Measurements from ENCODE around the gene CRISP1. TPM values are rescaled to one million over a fixed set of nuclear protein-coding genes. Genes with fewer than 3 reads are reported as not detected.

CRISP1 gene
- polyA plus RNA-seq, 1 of the 3 experiments (the other 2 are of a cell fraction), result not detected

GRCh38 chr6:49913636-49914375, 47.5 kb upstream of the CRISP1 start:
- H2AFZ ChIP-seq (ENCODE audit: low read depth), result no peak overlapping the region
- H4K20me1 ChIP-seq (ENCODE audit: insufficient read depth), result no peaks in the 10 kb centered on the region
- TF ChIP-seq FOXM1 (IDR thresholded peaks at IDR 0.05; ENCODE audit: low read depth) (no peak), FOXJ3 (CRISPR knock-in tag; IDR thresholded peaks at IDR 0.05) (no peak), EZH2phosphoT487 (IDR thresholded peaks at IDR 0.05; ENCODE audit: borderline replicate concordance, low read depth) (no peak)
- WGBS (ENCODE audit: low lambda C conversion rate), result 45% methylated on average over 6 of the region's 6 CpGs
- no peaks in the 10 kb centered on the region for H3K9me3 ChIP-seq
- no peak overlapping the region for H3K9ac ChIP-seq
- CTCF ChIA-PET, result no interaction called here
- no peaks in the 10 kb centered on the region for H3K27me3 ChIP-seq (ENCODE audit: insufficient read depth)
- H3K36me3 ChIP-seq (replicated peaks in 1 of 2; ENCODE audit: control insufficient read depth in 1 of 2, insufficient read depth in 2 of 2, low read length in 1 of 2), result no peaks in the 10 kb centered on the region
- H3K4me3 ChIP-seq (ENCODE audit: low read depth in 2 of 2, low read length in 1 of 2), result no peak overlapping the region
- peaks cover 0 to 3% of the 10 kb centered on the region in 2 experiments; a peak in 1 of 4 replicates for H3K4me1 ChIP-seq (ENCODE audit: control insufficient read depth in 1 of 2, insufficient read depth in 2 of 2, low read depth in 1 of 2, low read length in 1 of 2)
- H3K4me2 ChIP-seq, result no peak overlapping the region
- DNase-seq, result no peak
- H3F3A ChIP-seq (replicated peaks; ENCODE audit: insufficient read depth), result no peaks in the 10 kb centered on the region
- H3K9me2 ChIP-seq, result no peaks in the 10 kb centered on the region
- POLR2A ChIA-PET, result no interaction called here
- no peaks in the 10 kb centered on the region for H3K79me2 ChIP-seq (ENCODE audit: insufficient read depth)
- no peak overlapping the region for H3K27ac ChIP-seq (ENCODE audit: low read depth in 2 of 2, low read length in 1 of 2)

GRCh38 chr6:49912196-49912595, 45.9 kb upstream of the CRISP1 start:
- CTCF ChIA-PET, result no interaction called here
- Histone ChIP-seq H3K9ac (no peak overlapping the region), H3K27me3 (ENCODE audit: insufficient read depth) (no peaks in the 10 kb centered on the region), H3F3A (replicated peaks; ENCODE audit: insufficient read depth) (no peaks in the 10 kb centered on the region), H3K79me2 (ENCODE audit: insufficient read depth) (no peaks in the 10 kb centered on the region), H3K9me3 (no peaks in the 10 kb centered on the region), H3K4me3 (ENCODE audit: low read depth in 2 of 2, low read length in 1 of 2) (no peak overlapping the region), H3K9me2 (no peaks in the 10 kb centered on the region), H3K27ac (ENCODE audit: low read depth in 2 of 2, low read length in 1 of 2) (no peak overlapping the region), H3K4me1 (ENCODE audit: control insufficient read depth in 1 of 2, insufficient read depth in 2 of 2, low read depth in 1 of 2, low read length in 1 of 2) (peaks cover 0 to 3% of the 10 kb centered on the region in 2 experiments; a peak in 1 of 4 replicates), H4K20me1 (ENCODE audit: insufficient read depth) (no peaks in the 10 kb centered on the region), H3K4me2 (no peak overlapping the region), H2AFZ (ENCODE audit: low read depth) (no peak overlapping the region), H3K36me3 (replicated peaks in 1 of 2; ENCODE audit: control insufficient read depth in 1 of 2, insufficient read depth in 2 of 2, low read length in 1 of 2) (no peaks in the 10 kb centered on the region)
- 3% methylated on average over 1 of the region's 1 CpG for WGBS (ENCODE audit: low lambda C conversion rate)
- no peak for DNase-seq
- TF ChIP-seq TCF12 (IDR thresholded peaks at IDR 0.05), result no peak
- TF ChIP-seq JUND (IDR thresholded peaks at IDR 0.05), result no peak
- TF ChIP-seq MEF2A (IDR thresholded peaks at IDR 0.05; ENCODE audit: borderline replicate concordance, low read depth), result no peak
- TF ChIP-seq TAF1 (IDR thresholded peaks at IDR 0.05; ENCODE audit: borderline replicate concordance, low read depth, low read length), result no peak
- no peak for TF ChIP-seq IRF3 (IDR thresholded peaks at IDR 0.05; ENCODE audit: low read depth, low read length)
- TF ChIP-seq CTCF (IDR thresholded peaks at IDR 0.05), result no peak
- TF ChIP-seq RCOR1 (IDR thresholded peaks at IDR 0.05; ENCODE audit: low read length), result no peak
- no peak for TF ChIP-seq ZBTB33 (IDR thresholded peaks at IDR 0.05; ENCODE audit: borderline replicate concordance, low read depth)
- no peak for TF ChIP-seq FOXM1 (IDR thresholded peaks at IDR 0.05; ENCODE audit: low read depth)
- TF ChIP-seq SIN3A (IDR thresholded peaks at IDR 0.05; ENCODE audit: borderline replicate concordance, low read depth, low read length), result no peak
- TF ChIP-seq GATA2 (CRISPR knock-in tag; IDR thresholded peaks at IDR 0.05), result no peak
- TF ChIP-seq YY1 (IDR thresholded peaks at IDR 0.05; ENCODE audit: low read depth), result no peak
- TF ChIP-seq USF2 (IDR thresholded peaks at IDR 0.05; ENCODE audit: borderline replicate concordance, low read depth, low read length), result no peak
- TF ChIP-seq SMC3 (IDR thresholded peaks at IDR 0.05; ENCODE audit: low read depth, low read length), result no peak
- POLR2A ChIA-PET, result no interaction called here
